Astrocyte (in vitro differentiated cells and primary cell): ENCODE data around the gene ZNF786. TPM values are rescaled to one million over a fixed set of nuclear protein-coding genes. Genes with fewer than 3 reads are reported as not detected.

ENCODE experiments used
- DNase-seq: peaks from one replicate; pipeline ENCODE4 v3.0.0-alpha.2; 2010; ENCODE audit warnings: low read depth
- FAIRE-seq: peaks from 2 replicates; lab custom pipeline; 2011; peaks lifted over from hg19 to GRCh38; lab: Jason Lieb, UNC
- H2AFZ ChIP-seq: 2 replicates; pipeline ENCODE4 v1.6.0; 2012; ENCODE audit warnings: low read depth, low read length, inconsistent platforms
- H3K27ac ChIP-seq: 2 replicates; pipeline ENCODE4 v1.5.1; 2011; ENCODE audit warnings: low read depth, low read length, inconsistent platforms
- H3K27me3 ChIP-seq: 2 replicates; pipeline ENCODE4 v1.6.0; 2011; ENCODE audit warnings: low read length, inconsistent platforms; ENCODE audit not compliant: insufficient read depth
- H3K36me3 ChIP-seq: 2 replicates; pipeline ENCODE4 v1.5.1; 2011; ENCODE audit warnings: low read length, inconsistent platforms; ENCODE audit not compliant: insufficient read depth
- H3K4me1 ChIP-seq: 2 replicates; pipeline ENCODE4 v1.5.1; 2011; ENCODE audit warnings: low read length, inconsistent platforms; ENCODE audit not compliant: insufficient read depth
- H3K4me2 ChIP-seq: 2 replicates; pipeline ENCODE4 v1.6.0; 2012; ENCODE audit warnings: low read length, inconsistent platforms
- H3K4me3 ChIP-seq: 2 replicates; pipeline ENCODE4 v1.5.1; 2011; ENCODE audit warnings: low read depth, mild to moderate bottlenecking, low read length, inconsistent platforms; ENCODE audit not compliant: insufficient read depth
- H3K79me2 ChIP-seq: 2 replicates; pipeline ENCODE4 v1.6.0; 2012; ENCODE audit warnings: mild to moderate bottlenecking, low read length, inconsistent platforms; ENCODE audit not compliant: insufficient read depth
- H3K9ac ChIP-seq: 2 replicates; pipeline ENCODE4 v1.6.0; 2012; ENCODE audit warnings: mild to moderate bottlenecking, low read length, inconsistent platforms
- H3K9me3 ChIP-seq: 2 replicates; pipeline ENCODE4 v1.5.1; 2012; ENCODE audit warnings: low read depth, mild to moderate bottlenecking, low read length, inconsistent platforms; ENCODE audit not compliant: insufficient read depth
- H4K20me1 ChIP-seq: 2 replicates; pipeline ENCODE4 v1.6.0; 2012; ENCODE audit warnings: low read length, inconsistent platforms; ENCODE audit not compliant: insufficient read depth
- H3K27ac Mint-ChIP-seq: one replicate; pipeline ENCODE4 v1.8.0; 2021; ENCODE audit warnings: mild to moderate bottlenecking, mixed read lengths; ENCODE audit not compliant: unreplicated experiment
- H3K27me3 Mint-ChIP-seq: one replicate; pipeline ENCODE4 v1.8.0; 2021; ENCODE audit warnings: low read depth, mixed read lengths; ENCODE audit not compliant: unreplicated experiment
- H3K36me3 Mint-ChIP-seq: one replicate; pipeline ENCODE4 v1.8.0; 2021; ENCODE audit warnings: low read depth, mixed read lengths; ENCODE audit not compliant: unreplicated experiment
- H3K4me1 Mint-ChIP-seq: one replicate; pipeline ENCODE4 v1.8.0; 2021; ENCODE audit warnings: low read depth, mixed read lengths; ENCODE audit not compliant: unreplicated experiment
- H3K4me3 Mint-ChIP-seq: one replicate; pipeline ENCODE4 v1.8.0; 2021; ENCODE audit warnings: mild to moderate bottlenecking, moderate library complexity, mixed read lengths; ENCODE audit not compliant: unreplicated experiment
- H3K9me3 Mint-ChIP-seq: one replicate; pipeline ENCODE4 v1.8.0; 2021; ENCODE audit warnings: mild to moderate bottlenecking, mixed read lengths; ENCODE audit not compliant: unreplicated experiment
- CTCF ChIP-seq: IDR thresholded peaks from 2 replicates; pipeline ENCODE4 v1.5.1; 2011; ENCODE audit warnings: low read depth, mild to moderate bottlenecking, inconsistent platforms, low read length, moderate library complexity; ENCODE audit not compliant: insufficient read depth
- EZH2 ChIP-seq: IDR thresholded peaks from 2 replicates; pipeline ENCODE4 v1.6.1; 2012; ENCODE audit warnings: mild to moderate bottlenecking, low read length, inconsistent platforms; ENCODE audit not compliant: insufficient read depth
- total RNA-seq: library from RNA; stranded (reverse); gene quantifications from 2 replicates; pipeline ENCODE4 v1.2.1, GENCODE V29; 2021

ZNF786 gene
- total RNA-seq, 1 donor from 2014 or later: 9.9 TPM

GRCh38 chr7:149104749-149105148 lies 14.2 kb upstream of the ZNF786 start:
- Mint-ChIP-seq H3K4me3 (no peak overlapping the region), H3K27ac (no peak overlapping the region), H3K36me3 (peaks cover 14% of the 10 kb centered on the region), H3K27me3 (no peaks in the 10 kb centered on the region), H3K4me1 (no peaks in the 10 kb centered on the region), H3K9me3 (no peaks in the 10 kb centered on the region)
- Histone ChIP-seq H3K9ac (no peak overlapping the region), H4K20me1 (no peaks in the 10 kb centered on the region), H3K4me1 (no peaks in the 10 kb centered on the region), H3K36me3 (no peaks in the 10 kb centered on the region), H3K27ac (no peak overlapping the region), H3K4me2 (no peak overlapping the region), H3K9me3 (no peaks in the 10 kb centered on the region), H3K27me3 (no peaks in the 10 kb centered on the region), H3K79me2 (no peaks in the 10 kb centered on the region), H2AFZ (no peak overlapping the region), H3K4me3 (no peak overlapping the region)
- DNase-seq (no peak), FAIRE-seq (no peak)
- TF ChIP-seq CTCF (no peak), EZH2 (no peak)

- Histone ChIP-seq H3K4me3 (no peak overlapping the region), H3K4me2 (no peak overlapping the region), H3K4me1 (no peaks in the 10 kb centered on the region), H2AFZ (no peak overlapping the region), H3K27me3 (no peaks in the 10 kb centered on the region), H4K20me1 (no peaks in the 10 kb centered on the region), H3K36me3 (no peaks in the 10 kb centered on the region), H3K9ac (no peak overlapping the region), H3K9me3 (no peaks in the 10 kb centered on the region), H3K27ac (no peak overlapping the region), H3K79me2 (no peaks in the 10 kb centered on the region)
- peaks cover 12% of the 10 kb centered on the region for H3K36me3 Mint-ChIP-seq
- H3K4me1 Mint-ChIP-seq: no peaks in the 10 kb centered on the region
- no peak for DNase-seq
- TF ChIP-seq EZH2 (no peak), CTCF (no peak)
- H3K27ac Mint-ChIP-seq: no peak overlapping the region
- FAIRE-seq: no peak
- no peaks in the 10 kb centered on the region for H3K9me3 Mint-ChIP-seq
- H3K27me3 Mint-ChIP-seq: no peaks in the 10 kb centered on the region
- no peak overlapping the region for H3K4me3 Mint-ChIP-seq
These were observed 13.7 kb upstream of the ZNF786 start for GRCh38 chr7:149104214-149104613.

GRCh38 chr7:149103424-149103823 lies 12.9 kb upstream of the ZNF786 start:
- FAIRE-seq: no peak

More at GRCh38 chr7:149103424-149103823, 12.9 kb upstream of the ZNF786 start:
- no peaks in the 10 kb centered on the region for H4K20me1 ChIP-seq
- no peaks in the 10 kb centered on the region for H3K36me3 ChIP-seq
- DNase-seq: no peak
- no peak overlapping the region for H3K4me2 ChIP-seq
- H3K4me3 ChIP-seq: no peak overlapping the region
- H3K9me3 Mint-ChIP-seq: no peaks in the 10 kb centered on the region
- no peak overlapping the region for H2AFZ ChIP-seq
- TF ChIP-seq EZH2 (no peak), CTCF (no peak)
- no peak overlapping the region for H3K4me3 Mint-ChIP-seq
- H3K4me1 Mint-ChIP-seq: no peaks in the 10 kb centered on the region
- no peaks in the 10 kb centered on the region for H3K4me1 ChIP-seq
- H3K36me3 Mint-ChIP-seq: peaks cover 12% of the 10 kb centered on the region
- no peaks in the 10 kb centered on the region for H3K27me3 ChIP-seq
- no peak overlapping the region for H3K27ac Mint-ChIP-seq
- H3K27me3 Mint-ChIP-seq: no peaks in the 10 kb centered on the region
- no peak overlapping the region for H3K9ac ChIP-seq
- H3K27ac ChIP-seq: no peak overlapping the region
- H3K9me3 ChIP-seq: no peaks in the 10 kb centered on the region
- no peaks in the 10 kb centered on the region for H3K79me2 ChIP-seq
